SK-N-SH treated with all-trans-retinoic acid at 6 μM for 48 hours (cell line): ENCODE data around the gene UIMC1.

ENCODE experiments used
- ESRRG ChIP-seq: fragments of 250-450 bp; sonication (Bioruptor Pico); IDR thresholded peaks from 2 replicates; pipeline ENCODE4 v1.6.1; 2021; ENCODE audit warnings: mild to moderate bottlenecking
- PPARA ChIP-seq: fragments of 250-450 bp; sonication (Bioruptor Pico); IDR thresholded peaks from 2 replicates; pipeline ENCODE4 v1.5.0; 2020; ENCODE audit warnings: mild to moderate bottlenecking, borderline replicate concordance
- TCF4 ChIP-seq: fragments of 250-450 bp; sonication (Bioruptor Pico); IDR thresholded peaks from 2 replicates; pipeline ENCODE4 v1.8.0; 2021; ENCODE audit warnings: mild to moderate bottlenecking, moderate library complexity, borderline replicate concordance
- ZC3H10 ChIP-seq: fragments of 250-450 bp; sonication (Bioruptor Pico); IDR thresholded peaks from 2 replicates; pipeline ENCODE4 v1.5.1; 2021; ENCODE audit warnings: mild to moderate bottlenecking, moderate library complexity
- ZFP3 ChIP-seq: fragments of 250-450 bp; sonication (Bioruptor Pico); IDR thresholded peaks from 2 replicates; pipeline ENCODE4 v1.5.0; 2020; ENCODE audit warnings: mild to moderate bottlenecking, moderate library complexity
- TF ChIP-seq, protein P1 (sequence below): fragments of 250-450 bp; sonication (Bioruptor Pico); IDR thresholded peaks from 2 replicates; pipeline ENCODE4 v1.8.0; 2020; ENCODE audit warnings: mild to moderate bottlenecking, moderate library complexity, borderline replicate concordance

DNA sequence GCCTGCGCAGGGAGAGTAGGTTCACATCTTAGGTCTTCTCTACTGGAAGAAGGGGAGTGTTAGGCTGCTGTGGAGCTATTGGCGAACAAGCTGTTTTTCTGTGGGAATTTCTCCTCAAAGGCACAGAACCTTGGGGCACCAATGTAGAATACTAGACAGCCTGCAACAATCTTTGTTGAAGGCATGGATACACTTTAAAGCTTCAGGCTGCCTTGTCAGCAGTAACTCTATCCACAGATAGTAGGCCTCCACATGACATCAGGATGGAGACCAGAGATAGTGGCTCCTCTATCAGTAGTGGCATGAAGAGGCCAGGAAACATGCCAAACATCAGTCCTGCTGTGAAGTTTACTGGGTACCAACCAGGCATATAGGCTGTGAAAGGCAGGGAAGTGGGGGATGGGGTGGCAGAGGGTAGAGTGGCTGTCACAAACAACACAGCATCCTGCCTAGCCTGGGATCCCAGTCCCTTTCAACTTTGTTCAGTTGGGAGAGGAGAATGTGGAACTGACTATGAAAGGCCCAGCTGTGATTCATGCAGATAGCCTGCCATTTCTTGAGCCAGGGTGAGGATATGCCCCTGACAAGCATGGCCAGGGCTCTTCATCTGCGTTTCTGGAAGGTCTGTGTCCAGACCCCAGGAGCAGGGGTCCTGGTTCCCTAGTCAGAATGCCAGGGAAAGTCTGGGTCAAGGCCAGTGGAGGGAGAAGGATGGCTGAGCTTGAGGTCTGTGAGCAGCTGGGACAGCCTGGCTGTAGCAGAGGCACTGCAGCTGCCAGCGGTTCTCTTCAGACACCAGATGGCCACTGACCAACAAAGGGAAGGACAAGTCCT, 106.4 kb downstream of the UIMC1 start:
- TF ChIP-seq, protein P1, sequence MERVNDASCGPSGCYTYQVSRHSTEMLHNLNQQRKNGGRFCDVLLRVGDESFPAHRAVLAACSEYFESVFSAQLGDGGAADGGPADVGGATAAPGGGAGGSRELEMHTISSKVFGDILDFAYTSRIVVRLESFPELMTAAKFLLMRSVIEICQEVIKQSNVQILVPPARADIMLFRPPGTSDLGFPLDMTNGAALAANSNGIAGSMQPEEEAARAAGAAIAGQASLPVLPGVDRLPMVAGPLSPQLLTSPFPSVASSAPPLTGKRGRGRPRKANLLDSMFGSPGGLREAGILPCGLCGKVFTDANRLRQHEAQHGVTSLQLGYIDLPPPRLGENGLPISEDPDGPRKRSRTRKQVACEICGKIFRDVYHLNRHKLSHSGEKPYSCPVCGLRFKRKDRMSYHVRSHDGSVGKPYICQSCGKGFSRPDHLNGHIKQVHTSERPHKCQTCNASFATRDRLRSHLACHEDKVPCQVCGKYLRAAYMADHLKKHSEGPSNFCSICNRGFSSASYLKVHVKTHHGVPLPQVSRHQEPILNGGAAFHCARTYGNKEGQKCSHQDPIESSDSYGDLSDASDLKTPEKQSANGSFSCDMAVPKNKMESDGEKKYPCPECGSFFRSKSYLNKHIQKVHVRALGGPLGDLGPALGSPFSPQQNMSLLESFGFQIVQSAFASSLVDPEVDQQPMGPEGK (CRISPR knock-in tag): no peak
- TF ChIP-seq ZC3H10 (CRISPR knock-in tag): no peak
- no peak for TF ChIP-seq ESRRG (CRISPR knock-in tag)
- no peak for TF ChIP-seq PPARA (CRISPR knock-in tag)
- TF ChIP-seq TCF4 (CRISPR knock-in tag): no peak
- no peak for TF ChIP-seq ZFP3 (CRISPR knock-in tag)
